Gastroesophageal sphincter (tissue), 4 donors: ENCODE measurements around the gene SCFD2. TPM values are rescaled to one million over a fixed set of nuclear protein-coding genes. Genes with fewer than 3 reads are reported as not detected.

Experiments used
- ATAC-seq: fragments of 150-250 bp; one replicate; pipeline ENCODE4 v1.9.1; 2016; ENCODE audit warnings: mild to moderate bottlenecking, moderate library complexity
- H3K27ac ChIP-seq, 4 donors: fragments of 200-600 bp; sonication (generic) in 3 of 4; 1 replicate in 3 of 4; 2 replicates in 1 of 4; pipeline ENCODE4 v1.5.1; 2016 to 2019
- H3K27me3 ChIP-seq: fragments of 200-600 bp; sonication (generic); one replicate; pipeline ENCODE4 v1.5.1; 2019
- H3K36me3 ChIP-seq, 2 donors: fragments of 200-600 bp; sonication (generic); one replicate each; pipeline ENCODE4 v1.5.1; 2019; ENCODE audit warnings: control low read depth in 1 of 2
- H3K4me1 ChIP-seq, 3 donors: fragments of 200-600 bp; sonication (generic); 1 replicate in 2 of 3; 2 replicates in 1 of 3; pipeline ENCODE4 v1.5.1; 2016 to 2019; ENCODE audit warnings: control low read depth in 2 of 3
- H3K4me3 ChIP-seq, 2 donors: fragments of 200-600 bp; sonication (generic); one replicate each; pipeline ENCODE4 v1.5.1; 2019; ENCODE audit warnings: mild to moderate bottlenecking in 1 of 2, moderate library complexity in 1 of 2
- H3K9me3 ChIP-seq, 3 donors: fragments of 200-600 bp; sonication (generic); one replicate each; pipeline ENCODE4 v1.5.1; 2017 to 2019; ENCODE audit warnings: control low read depth in 2 of 3
- EP300 ChIP-seq: sonication (generic); formaldehyde crosslinking; IDR thresholded peaks from one replicate; pipeline ENCODE4 v1.6.1; 2017; ENCODE audit warnings: antibody characterized with exemption, mild to moderate bottlenecking
- POLR2A ChIP-seq, 2 donors: fragments of 450-650 bp; IDR thresholded peaks; one replicate each; pipeline ENCODE4 v1.6.1; 2017; ENCODE audit warnings: antibody characterized with exemption in 2 of 2, mild to moderate bottlenecking in 2 of 2, moderate library complexity in 1 of 2
- POLR2AphosphoS5 ChIP-seq: sonication (generic); formaldehyde crosslinking; IDR thresholded peaks from one replicate; pipeline ENCODE4 v1.6.1; 2017; ENCODE audit warnings: antibody characterized with exemption
- WGBS, 2 donors: methylation state at CpG; one replicate each; pipeline ENCODE4 v1.1.5; 2018; ENCODE audit warnings: low coverage in 1 of 2; 5-methylcytosine and 5-hydroxymethylcytosine counted together
- total RNA-seq, 4 donors: library from RNA; depleted of rRNA; stranded (reverse); fragments of >200 nt; gene quantifications; one replicate each; pipeline ENCODE4 v1.1.0, GENCODE V29; 2016
- TF ChIP-seq, protein P1 (sequence below), 4 experiments: fragments of 200-600 bp in 2 of 4; fragments of 450-650 bp in 2 of 4; sonication (generic) in 1 of 4; IDR thresholded peaks; one replicate each; pipeline ENCODE4 v1.5.1; 2017 to 2019; ENCODE audit warnings: antibody characterized with exemption in 4 of 4, mild to moderate bottlenecking in 2 of 4, moderate library complexity in 2 of 4

The SCFD2 gene
- total RNA-seq, 4 donors from 2014 or later = 8.9 to 17.6 (median 14.6) TPM

DNA sequence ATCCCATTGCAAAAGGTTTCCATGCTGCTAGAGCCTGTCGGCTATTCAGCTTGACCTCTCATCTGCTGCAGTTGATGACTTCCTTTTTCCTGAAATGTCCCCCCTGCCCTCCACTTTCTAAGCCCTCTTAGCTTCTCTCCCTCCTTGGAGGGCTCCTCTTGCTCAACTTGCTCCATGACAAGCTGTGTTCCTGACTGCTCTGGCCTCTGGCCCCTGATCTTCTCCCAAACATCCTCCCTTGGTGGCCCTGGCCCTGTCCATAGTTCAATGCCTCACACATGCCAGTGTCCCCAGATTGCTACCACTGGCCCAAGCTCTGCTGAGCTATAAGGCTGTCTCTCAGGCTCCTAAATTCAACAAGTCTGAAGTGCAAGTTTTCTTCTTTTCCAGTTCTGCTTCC lies 474.1 kb downstream of the SCFD2 start:
- 63 to 90% methylated on average over 1 of the region's 1 CpG for WGBS, 2 donors
- no peaks in the 10 kb centered on the region for H3K36me3 ChIP-seq
- no peaks in the 10 kb centered on the region for H3K9me3 ChIP-seq
- ATAC-seq = no peak
- no peak overlapping the region for H3K4me3 ChIP-seq
- TF ChIP-seq POLR2AphosphoS5 = no peak
- TF ChIP-seq, protein P1, sequence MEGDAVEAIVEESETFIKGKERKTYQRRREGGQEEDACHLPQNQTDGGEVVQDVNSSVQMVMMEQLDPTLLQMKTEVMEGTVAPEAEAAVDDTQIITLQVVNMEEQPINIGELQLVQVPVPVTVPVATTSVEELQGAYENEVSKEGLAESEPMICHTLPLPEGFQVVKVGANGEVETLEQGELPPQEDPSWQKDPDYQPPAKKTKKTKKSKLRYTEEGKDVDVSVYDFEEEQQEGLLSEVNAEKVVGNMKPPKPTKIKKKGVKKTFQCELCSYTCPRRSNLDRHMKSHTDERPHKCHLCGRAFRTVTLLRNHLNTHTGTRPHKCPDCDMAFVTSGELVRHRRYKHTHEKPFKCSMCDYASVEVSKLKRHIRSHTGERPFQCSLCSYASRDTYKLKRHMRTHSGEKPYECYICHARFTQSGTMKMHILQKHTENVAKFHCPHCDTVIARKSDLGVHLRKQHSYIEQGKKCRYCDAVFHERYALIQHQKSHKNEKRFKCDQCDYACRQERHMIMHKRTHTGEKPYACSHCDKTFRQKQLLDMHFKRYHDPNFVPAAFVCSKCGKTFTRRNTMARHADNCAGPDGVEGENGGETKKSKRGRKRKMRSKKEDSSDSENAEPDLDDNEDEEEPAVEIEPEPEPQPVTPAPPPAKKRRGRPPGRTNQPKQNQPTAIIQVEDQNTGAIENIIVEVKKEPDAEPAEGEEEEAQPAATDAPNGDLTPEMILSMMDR (IDR thresholded peaks at IDR 0.05) = no peak
- TF ChIP-seq POLR2A (IDR thresholded peaks at IDR 0.05) = no peak
- no peak for TF ChIP-seq EP300
- H3K4me1 ChIP-seq = no peaks in the 10 kb centered on the region
- H3K27me3 ChIP-seq = no peaks in the 10 kb centered on the region
- H3K27ac ChIP-seq = no peak overlapping the region

GRCh38 chr4:52890521-52890791 lies 475.4 kb downstream of the SCFD2 start:
- Histone ChIP-seq H3K4me1 (no peaks in the 10 kb centered on the region), H3K27ac (no peak overlapping the region), H3K36me3 (peaks cover 0 to 1% of the 10 kb centered on the region in 2 donors), H3K27me3 (no peaks in the 10 kb centered on the region), H3K9me3 (no peaks in the 10 kb centered on the region), H3K4me3 (no peak overlapping the region)
- no peak for ATAC-seq
- TF ChIP-seq POLR2A (IDR thresholded peaks at IDR 0.05) = no peak
- 86 to 89% methylated on average over 1 of the region's 1 CpG for WGBS, 2 donors

GRCh38 chr4:52889778-52890520 lies 475.9 kb downstream of the SCFD2 start:
- WGBS, 2 donors = 59 to 80% methylated on average over 1 to 2 of the region's 2 CpGs
- no peak for TF ChIP-seq POLR2A (IDR thresholded peaks at IDR 0.05)
- no peak for TF ChIP-seq POLR2AphosphoS5
- no peak for TF ChIP-seq EP300
- H3K27ac ChIP-seq = no peak overlapping the region
- no peaks in the 10 kb centered on the region for H3K9me3 ChIP-seq
- H3K27me3 ChIP-seq = no peaks in the 10 kb centered on the region
- no peak for ATAC-seq
- H3K4me3 ChIP-seq = no peak overlapping the region
- no peaks in the 10 kb centered on the region for H3K4me1 ChIP-seq
- H3K36me3 ChIP-seq = peaks cover 0 to 6% of the 10 kb centered on the region in 2 donors

DNA sequence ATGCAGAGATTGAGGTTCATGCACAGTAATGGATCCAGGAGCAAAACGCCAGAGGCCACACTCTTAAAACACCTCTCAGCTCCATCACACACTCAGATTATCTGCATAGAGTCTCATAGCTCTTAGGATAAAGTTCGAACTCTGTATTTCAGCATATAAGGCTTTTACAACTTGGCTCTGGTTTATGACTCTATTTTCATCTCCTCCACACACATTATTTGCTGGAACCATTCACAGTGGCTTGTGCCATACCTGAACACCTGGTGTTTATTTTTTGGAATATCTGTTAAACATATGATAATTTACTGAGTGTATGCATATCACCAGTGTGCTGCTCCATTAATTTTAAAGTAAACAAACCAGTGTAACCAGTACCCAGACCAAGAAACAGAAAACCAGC lies 476.5 kb downstream of the SCFD2 start:
- ATAC-seq = no peak

GRCh38 chr4:52884994-52885393 lies 480.9 kb downstream of the SCFD2 start:
- no peak for TF ChIP-seq POLR2AphosphoS5
- TF ChIP-seq, protein P1 (IDR thresholded peaks at IDR 0.05) = no peak
- TF ChIP-seq EP300 = no peak
- no peak for TF ChIP-seq POLR2A (IDR thresholded peaks at IDR 0.05)
- Histone ChIP-seq H3K27me3 (no peaks in the 10 kb centered on the region), H3K4me3 (no peak overlapping the region), H3K36me3 (peaks cover 0 to 27% of the 10 kb centered on the region in 2 donors), H3K9me3 (no peaks in the 10 kb centered on the region), H3K27ac (no peak overlapping the region), H3K4me1 (no peaks in the 10 kb centered on the region)
- no peak for ATAC-seq
- 80 to 89% methylated on average over 1 to 2 of the region's 2 CpGs for WGBS, 2 donors

More for the DNA sequence above, 476.5 kb downstream of the SCFD2 start:
- TF ChIP-seq, protein P1 (IDR thresholded peaks at IDR 0.05) = no peak
- TF ChIP-seq POLR2A (IDR thresholded peaks at IDR 0.05) (no peak), EP300 (no peak), POLR2AphosphoS5 (no peak)
- Histone ChIP-seq H3K9me3 (no peaks in the 10 kb centered on the region), H3K27me3 (no peaks in the 10 kb centered on the region), H3K4me3 (no peak overlapping the region), H3K36me3 (peaks cover 0 to 9% of the 10 kb centered on the region in 2 donors), H3K27ac (no peak overlapping the region), H3K4me1 (no peaks in the 10 kb centered on the region)
- 76 to 92% methylated on average over 2 of the region's 2 CpGs for WGBS, 2 donors
